Stimulated activated CD8-positive, alpha-beta memory T cell treated with anti-CD3 and anti-CD28 coated beads, Interleukin-12 subunit alpha, Interleukin-12 subunit beta, amount 100 ng/mL, for 24 hours (primary cell): ENCODE measurements around the gene TMEM272.
A peak's percentile ranks its signal among the peaks of the same experiment; 100 is the strongest.

Source experiments
- DNase-seq: peaks from one replicate; pipeline ENCODE4 v3.0.0-alpha.2; 2020; ENCODE audit errors: extremely low read depth

The TMEM272 gene

DNA sequence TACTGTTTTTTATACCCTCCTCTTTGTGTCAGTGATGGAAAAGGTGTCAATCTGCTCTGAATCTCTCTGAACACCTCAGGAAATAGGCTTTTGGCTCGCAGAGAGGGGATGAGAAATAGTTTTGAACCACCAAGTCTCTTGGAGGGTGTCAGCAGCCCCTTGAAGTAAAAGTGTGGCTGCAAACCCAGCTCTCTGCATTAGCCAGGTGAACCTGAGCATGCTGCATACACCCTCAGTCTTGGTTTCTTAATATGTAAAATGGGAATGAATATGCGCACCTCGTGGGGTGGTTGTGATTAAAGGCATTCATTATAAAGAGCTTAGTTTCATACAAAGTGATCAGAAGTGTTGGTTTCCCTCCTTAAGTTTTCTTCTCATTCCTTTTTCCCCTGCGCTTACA is 39.7 kb downstream of the TMEM272 start:
- no peak for DNase-seq

DNA sequence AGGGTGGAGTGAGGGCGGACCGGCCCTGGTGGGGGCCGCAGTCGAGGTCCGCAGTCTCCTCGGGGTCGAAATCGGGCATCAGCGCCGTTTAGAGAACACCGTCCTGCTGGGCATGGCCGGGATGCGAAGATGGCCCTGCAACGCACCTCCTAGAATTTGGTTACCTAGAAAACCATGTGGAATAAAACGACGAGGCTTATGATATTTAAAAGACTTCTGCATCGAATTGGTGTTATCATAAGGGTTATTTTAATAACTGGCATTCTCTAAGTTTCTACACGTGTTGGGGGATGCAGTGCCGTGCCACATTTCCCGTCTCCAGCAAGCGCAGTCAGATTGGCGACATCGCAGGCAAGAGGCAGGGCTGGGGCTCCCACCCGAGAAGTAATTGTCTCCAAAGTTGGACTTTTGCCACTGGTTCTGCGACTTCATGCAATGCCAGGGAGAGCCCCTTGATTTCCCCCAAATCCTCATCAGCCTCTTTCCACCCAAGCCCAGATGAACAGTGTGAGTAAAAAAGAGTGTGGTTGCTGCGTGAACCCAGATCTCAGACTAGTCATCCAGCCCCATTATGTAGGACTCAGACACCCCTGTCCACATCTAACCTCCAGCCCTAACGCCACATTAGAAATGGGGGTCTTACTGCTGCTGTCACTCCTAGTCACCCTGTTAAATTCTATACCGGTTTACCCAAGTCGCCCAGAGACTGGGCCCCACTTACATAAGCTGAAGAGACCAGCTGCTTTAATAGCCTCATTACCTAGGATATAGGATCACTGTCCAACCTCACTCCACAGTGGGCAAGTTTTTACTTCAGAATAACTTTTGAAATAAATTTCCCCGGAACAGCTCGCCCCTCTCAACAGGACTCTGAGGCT is 40.4 kb downstream of the TMEM272 start:
- no peak for DNase-seq

DNA sequence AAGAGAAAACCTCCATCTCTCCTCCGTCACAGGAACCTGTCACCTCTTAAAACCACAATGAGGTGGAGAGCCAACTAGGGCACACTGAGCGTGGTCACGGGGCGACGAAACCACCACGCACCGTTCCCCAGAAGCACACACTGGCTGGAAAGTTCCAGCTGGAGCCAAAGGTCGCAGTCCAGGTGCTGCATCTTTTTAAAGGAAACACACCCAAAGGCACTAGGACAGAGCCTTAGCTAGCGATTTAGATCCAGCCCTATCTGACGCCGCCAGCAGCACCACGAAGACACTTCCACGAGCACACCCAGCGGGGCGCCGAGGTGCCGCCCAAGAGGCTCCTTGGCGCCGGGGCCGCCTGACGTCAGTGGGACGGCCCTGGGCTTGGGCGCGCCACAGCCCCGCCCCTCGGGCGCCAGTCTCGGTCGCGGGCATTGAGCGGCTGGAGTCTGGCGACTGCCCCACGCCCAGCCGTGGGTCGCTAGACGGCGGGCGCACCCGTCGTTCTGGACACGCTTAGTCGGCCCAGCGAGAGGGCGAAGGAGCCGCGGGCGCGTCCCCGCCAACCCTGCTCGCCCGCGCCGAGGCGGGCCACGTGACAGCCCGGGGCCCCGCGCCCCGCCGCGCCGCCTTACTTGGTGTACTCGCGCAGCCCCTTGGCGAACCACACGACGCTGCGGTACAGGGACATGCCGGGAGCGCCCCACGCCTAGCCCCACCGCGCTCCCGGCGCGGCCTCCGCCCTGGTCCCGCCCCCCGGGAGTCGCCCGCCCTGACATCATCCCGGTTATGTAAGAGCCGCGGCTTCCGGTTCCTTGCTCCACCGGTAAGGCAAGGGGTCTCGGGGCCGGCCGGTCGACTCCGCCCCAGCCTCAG is 41.3 kb downstream of the TMEM272 start, which contains the start of gene DHRS12:
DHRS12 (minus strand) TSS at position 742 of the 873 bp plus-strand sequence. CDS start 4,504 bp downstream, outside the sequence.
- DNase-seq, result peak; percentile 65

DNA sequence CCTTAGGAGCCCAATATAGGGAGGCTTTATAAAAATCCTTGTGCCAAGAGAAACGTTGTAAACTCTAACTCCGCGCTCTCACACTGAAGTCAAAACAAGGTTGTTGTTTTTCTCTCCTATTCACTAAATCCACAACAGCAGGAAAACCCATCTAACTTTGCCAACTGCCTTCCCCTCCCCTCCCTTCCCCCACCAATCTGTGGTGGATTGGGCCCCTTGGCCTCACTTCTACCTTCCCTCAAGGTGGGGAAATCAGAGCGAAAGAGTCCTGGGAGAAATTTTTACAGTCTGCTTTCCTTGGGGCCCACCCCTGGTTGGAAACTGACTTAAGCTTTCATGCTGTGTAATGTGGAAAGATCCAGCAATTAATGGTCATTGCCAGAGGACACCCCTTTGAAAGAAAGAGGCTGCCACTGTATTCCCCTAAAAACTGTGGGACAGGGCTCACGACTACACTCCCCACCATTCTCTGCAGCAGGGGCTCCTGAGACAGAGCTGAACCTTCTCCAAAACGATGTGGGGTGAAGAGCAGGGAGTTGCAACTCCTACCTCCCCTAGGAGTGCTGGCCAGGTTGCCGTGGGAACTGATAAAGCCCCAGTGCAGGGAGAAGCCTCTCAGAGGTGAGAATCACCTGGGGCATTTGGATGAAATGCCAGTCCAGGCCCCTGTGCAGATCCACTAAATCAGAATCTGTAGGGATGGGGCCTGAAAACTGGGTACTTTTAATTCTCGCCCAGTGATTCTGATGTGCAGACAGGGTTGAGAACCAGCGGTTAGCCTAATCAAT is 42.2 kb downstream of the TMEM272 start:
- DNase-seq, result no peak

DNA sequence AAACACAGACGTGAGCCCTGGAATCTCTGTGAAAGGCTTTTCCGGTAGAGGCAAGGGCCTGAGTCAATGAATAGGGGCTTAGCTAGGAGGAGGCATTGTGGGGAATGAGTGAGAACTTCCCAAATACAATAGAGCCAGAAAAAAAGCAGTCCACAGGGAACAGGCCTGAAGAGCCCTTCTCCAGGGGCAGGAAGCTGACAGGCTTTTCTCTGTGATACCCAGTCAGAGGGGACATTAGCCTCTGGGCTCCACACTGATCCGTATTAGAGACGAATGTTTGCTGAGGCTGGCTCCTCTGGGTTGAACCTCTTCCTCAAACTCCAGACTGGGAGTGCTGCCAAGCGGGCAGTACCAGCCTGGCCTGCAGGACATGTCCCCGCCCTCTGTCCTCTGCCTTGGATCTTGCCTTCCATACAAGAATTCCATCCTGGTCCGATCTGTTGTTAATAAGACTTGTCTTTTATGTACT is 43.3 kb downstream of the TMEM272 start:
- no peak for DNase-seq

DNA sequence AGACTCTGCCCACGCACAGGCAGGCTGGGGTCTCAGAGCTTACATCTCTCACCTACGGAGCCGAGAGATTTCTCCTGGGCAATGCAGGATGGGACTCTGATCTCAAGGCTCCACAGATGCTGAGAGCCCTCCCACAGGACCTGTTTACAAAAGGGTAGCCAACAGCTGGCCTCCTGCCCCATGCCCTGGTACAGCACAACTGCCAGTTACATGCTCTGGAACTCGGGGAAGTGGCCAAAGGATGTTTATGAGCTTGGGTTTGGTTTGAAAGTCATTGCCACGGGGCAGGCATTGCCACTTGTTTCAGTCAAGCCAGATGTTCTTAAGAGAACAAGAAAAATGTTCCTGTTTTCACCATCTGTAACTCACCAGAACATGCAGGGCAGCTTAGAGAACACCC is 44.5 kb downstream of the TMEM272 start:
- no peak for DNase-seq

DNA sequence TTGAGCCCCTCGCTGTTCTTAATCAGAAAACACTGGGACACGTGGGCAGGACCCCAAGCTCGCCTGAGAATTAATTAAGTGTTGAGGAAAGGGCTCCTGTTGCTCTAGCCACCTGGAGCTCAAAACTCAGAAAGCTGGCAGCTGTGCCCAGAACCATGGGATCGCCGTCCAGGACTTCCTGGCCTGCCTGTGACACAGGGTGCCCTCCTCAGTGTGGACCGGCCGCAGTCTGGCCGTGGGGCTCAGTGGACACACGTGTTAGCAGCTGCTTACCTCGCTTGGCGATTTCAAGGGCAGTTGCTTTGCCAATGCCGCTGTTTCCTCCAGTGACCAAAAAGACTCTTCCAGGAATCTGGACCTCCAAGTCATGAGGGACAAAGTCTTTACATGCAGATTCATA is 45.7 kb downstream of the TMEM272 start:
- no peak for DNase-seq

DNA sequence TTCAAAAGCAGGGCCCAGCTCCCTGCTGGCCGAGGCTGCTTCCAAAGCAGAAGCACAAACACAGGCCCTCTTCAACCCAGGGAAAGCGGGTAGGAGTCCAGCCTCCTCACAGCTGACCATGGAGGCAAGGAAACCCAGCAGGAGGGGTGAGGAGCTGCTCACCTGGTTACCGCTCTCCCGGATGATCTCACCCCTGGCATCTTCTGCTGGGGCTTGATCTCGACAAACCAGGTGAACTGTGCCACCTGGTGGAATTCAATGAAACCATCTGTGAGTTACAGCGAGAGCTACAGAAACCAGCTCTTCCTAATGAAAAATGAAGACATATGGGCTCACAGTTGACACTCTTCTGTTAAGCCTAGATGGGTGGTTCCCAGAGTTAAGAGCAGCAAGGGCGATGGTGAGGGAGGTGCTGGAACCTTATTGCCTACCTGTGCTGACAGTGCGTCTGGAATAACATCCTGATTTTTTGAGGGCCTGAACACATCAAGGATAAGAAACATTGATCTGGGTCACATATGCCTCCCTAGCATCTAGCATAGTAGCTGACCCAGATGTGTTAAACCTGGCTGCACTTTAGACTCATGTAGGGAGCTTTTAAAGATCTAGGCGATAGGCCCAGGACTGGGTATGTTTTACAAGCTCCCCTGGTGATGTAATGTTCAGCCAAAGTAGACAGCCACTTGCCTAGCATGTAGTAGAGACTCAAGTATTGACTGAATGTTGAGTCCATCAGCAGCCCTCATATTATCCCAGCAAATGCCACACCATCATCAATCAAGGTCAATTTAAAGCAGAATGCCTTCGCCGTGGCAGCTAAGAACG is 47.1 kb downstream of the TMEM272 start:
- no peak for DNase-seq

DNA sequence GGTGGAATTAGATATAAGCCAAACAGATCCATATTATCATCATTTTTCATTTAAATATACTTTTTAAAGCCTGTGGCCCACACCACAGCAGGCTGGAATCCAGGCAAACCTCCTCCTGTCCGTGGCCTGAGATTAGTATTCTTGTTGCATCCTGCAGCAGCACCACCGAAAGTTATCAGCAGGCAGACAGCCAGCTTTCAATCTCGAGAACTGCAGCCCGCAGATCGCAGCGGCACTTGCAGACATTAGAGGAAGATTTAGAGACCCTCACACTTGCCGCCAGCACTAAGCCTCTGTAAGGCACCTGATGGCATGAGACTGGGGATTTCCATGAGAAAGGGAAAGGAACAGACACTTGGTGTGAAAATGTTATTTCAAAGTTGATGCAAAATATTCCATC is 48.4 kb downstream of the TMEM272 start:
- no peak for DNase-seq

DNA sequence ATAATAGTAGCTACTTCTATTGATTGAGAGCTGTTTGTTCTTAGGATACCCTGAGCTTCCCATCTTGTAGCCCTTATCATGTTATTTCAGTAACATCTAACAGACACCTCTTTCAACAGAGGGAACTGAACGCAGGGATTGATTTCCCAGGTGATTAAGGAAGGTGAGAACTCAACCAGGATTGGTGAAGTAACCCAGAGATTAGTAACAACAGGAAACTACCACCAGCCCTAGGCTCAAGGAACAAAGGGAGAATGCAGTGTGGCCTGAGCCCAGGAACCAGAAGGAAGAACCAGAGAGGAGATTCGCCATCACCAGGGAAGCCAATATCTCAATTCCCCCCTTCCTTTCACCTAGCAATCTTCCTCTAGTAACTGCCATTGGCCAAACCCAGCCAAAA is 49.6 kb downstream of the TMEM272 start:
- DNase-seq, result no peak

DNA sequence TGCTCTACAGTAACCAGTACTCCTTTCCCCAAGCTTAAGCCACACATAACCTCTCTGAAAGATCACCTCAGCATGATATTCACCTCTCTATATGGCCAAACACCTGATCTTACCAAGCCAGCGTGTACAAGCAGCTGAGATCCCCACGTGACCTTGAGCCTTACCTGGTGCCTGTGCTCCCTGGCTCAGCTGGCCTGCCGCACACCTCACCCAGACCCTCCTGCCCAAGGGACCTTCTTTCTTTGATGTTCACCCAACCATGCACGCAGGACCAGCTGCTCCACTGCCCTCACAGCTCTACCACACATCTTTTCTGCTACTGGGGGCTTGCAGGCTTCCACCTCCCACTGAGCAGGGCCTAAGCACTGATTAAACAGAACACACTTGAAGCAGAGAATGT is 50.0 kb downstream of the TMEM272 start:
- no peak for DNase-seq

DNA sequence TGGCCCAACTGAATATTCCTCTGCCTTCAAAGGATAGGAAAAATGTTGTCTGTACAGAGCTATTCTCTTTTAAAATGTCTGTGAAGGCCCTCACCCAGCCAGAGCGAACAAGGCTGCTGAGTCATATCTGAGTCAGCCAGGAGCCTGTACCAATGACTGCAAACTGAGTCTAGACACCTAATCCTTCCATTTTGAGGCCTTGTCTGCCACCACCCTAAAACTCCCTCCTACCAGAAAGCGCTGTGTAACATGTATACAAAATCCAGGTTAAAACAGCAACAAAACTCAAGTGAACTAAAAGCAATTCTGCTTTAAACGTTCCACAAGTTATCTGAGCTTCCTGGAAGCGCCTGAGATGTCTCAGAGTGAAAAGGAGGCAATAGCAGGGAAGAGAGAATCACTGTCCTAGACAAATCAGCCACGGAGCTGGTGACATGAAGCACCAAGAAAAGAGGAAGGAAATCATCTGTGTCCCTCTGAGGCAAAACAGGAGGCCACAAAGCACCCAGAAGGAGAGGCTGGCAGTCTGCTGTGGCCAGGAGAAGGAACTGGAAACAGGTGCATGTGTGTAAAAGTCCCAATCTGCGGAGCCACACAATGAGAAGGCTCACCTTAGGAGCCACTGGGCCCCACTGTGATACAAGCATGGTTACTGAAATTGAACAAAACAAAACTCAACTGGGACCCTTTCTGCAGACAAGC is 51.3 kb downstream of the TMEM272 start:
- DNase-seq, result no peak

DNA sequence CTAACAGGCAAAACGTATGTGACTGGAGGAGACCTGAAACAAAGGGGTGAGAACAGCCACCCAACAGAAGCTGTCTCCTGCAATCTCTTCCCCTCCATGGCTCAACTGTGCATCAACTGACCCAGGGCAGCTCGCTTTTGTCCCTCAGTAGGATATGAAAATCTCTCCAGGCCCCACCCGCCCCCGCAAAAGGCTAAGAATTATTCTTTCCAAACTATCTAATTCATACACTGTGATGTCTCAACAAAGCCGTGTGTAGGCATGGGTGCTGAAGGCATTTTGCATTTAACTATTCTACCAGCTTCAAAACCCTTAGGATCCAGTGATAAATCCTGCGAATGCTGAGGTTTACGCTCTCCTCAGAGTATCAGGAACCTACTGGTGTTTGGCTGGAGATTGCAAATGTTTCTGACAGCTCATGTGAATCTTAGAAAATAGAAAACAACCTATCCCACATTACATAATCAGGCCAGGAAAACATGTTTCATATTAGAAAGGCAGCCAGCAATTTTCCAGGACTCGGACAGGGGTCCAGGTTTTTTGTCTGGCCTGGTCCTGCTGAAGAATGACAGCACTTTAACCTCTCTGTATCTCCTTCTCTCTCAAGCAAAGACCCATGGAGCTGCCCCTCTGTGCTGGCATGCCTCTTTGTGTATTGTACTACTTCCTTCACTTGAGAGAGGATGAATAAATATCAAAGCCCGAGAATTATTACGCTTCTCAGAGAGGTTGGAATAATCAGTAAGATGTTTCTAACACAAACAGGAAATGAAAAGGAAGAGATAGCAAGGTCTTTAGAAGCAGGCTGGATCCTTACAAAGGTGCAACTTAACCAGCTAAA is 58.3 kb downstream of the TMEM272 start:
- no peak for DNase-seq

DNA sequence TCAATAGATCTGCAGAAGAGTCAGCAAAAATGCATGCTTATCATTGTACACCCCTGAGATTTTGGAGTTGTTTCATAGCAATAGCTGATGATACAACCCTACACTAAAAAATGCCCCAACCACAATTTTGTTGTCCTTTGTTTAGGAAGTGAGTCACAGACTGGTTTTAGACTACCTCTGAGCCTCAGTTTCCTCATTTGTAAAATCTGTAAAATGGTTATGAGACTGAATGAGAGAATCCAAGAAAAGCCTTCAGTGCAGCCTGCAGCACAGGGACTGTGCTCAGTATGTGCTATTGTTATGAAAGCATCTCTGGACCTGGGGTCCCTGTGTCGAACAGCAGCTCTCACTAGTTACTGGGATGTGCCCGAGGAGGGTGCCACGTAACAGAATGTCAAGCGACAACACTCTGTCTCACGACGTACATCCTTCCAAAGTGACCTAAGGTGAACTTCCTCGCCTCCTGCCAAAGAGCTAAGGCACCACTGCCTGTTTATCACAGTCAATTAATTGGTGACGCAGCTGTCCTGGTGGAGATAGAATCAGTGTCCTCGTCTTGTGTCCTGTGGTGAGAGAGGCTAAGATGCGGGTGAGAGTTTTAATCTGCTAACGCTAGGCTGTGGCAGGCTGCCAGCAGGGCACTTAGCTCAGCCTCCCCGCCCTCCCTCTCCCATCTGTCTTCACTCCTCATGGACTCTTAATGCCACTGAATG is 59.1 kb downstream of the TMEM272 start:
- no peak for DNase-seq

DNA sequence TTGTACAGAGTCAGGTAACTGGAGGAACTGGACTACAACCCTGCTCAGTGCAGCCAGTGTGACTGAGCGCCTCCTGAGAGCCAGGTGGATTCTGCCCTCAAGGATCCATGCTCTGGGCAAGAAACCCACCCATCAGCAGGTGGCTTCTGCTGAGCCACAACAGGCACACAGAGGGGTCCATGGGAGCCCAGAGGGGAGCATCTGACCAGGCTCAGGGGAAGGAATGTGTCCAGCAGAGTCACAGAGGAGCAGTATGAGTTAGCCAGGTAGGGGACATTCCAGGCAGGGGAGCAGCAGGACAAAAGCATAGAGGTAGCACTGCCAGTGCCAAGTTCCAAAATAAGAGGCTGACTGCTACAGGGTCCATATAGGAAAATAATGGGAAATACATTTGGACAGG is 60.9 kb downstream of the TMEM272 start:
- no peak for DNase-seq

DNA sequence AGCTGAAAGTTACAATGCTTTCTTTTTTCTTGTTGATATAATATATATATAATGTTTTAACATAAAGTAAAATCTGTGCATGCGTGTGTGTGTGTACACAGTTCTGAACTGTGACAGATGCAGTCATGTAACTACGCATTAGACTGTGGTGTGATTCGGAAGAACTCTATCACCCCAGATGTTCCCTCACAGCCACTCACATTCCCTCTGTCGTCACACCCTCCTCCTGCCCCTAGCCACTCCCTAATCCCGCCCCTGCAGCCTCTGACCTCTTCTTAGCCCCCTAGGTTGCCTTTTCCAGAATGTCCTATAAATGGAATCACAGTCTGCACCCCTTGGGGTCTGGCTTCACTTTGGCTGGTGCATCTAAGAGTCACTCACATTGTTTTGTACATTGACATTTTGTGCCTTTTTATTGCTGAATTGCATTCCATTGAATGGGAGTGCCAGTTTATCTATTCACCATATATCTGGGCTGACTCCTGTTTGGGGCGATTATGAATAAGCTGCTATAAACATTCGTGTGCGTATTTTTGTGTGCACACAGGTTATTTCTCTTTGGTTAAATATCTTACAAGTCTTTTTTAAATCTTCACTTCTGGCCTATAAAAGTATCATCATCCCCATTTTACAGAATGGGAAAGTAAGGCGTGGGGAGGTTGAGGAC is 61.4 kb downstream of the TMEM272 start:
- no peak for DNase-seq

DNA sequence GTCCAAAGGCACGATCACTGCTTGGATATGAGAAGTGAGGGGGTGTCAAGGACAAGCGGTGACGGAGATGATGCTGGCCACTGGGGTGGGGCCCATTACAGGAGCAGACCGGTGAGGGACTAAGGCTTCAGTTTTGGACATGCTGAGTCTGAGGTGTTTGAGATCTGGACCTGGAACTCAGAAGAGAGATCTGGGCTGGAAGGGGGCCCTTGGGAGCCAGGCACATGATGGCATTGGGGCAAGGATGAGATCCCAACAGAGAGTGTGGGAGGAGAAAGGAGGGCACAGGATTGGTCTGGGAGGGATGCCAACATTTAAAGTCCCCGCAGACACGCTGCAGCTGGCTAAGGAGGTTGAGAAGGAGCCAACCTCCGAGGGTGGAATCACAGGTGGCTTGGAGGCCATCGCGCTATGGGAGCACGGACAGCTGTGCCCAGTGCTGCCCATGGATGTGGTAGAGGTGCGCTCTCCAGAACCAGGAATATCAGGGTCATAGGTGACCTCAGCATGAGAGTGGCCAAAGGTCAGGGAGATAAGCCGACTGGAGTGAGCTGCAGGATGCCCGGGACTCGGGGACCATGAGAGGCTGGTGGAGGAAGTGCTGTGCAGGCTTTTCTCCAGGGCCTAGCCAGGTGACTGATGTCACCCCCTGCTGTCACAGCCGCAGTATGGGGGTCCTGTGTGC is 62.8 kb downstream of the TMEM272 start:
- DNase-seq, result no peak
